H1 (cell line): ENCODE results near the gene LANCL1. TPM values are rescaled to one million over a fixed set of nuclear protein-coding genes. Genes with fewer than 3 reads are reported as not detected.

Experiments
- JUN ChIP-seq: IDR thresholded peaks from 2 replicates; pipeline ENCODE4 v1.6.1; 2011; ENCODE audit warnings: low read depth, mild to moderate bottlenecking, improper control_type of control experiment, low read length
- JUND ChIP-seq: IDR thresholded peaks from 2 replicates; pipeline ENCODE4 v1.6.1; 2011; ENCODE audit warnings: mild to moderate bottlenecking, improper control_type of control experiment, low read length
- KDM1A ChIP-seq: fragments of 200-600, 300-600 bp; sonication (generic); IDR thresholded peaks from 2 replicates; pipeline ENCODE4 v1.7.1; 2016; ENCODE audit warnings: mild to moderate bottlenecking, low read length, borderline replicate concordance
- RXRA ChIP-seq: IDR thresholded peaks from 2 replicates; pipeline ENCODE4 v1.6.1; 2011; ENCODE audit warnings: low read depth, mild to moderate bottlenecking, low read length, moderate library complexity; ENCODE audit not compliant: insufficient read depth
- polyA plus RNA-seq, 7 experiments: library from polyadenylated mRNA; depleted of rRNA in 3 of 7; stranded (reverse) in 5 of 7; unstranded in 2 of 7; fragments of >200 nt in 5 of 7; fragments of 200-250 nt in 2 of 7; gene quantifications; 1 replicate in 5 of 7; 2 replicates in 1 of 7; 4 replicates in 1 of 7; pipeline versions ENCODE4 v1.2.1 to v1.2.3, GENCODE V29; 2011 to 2013; ENCODE audit warnings: missing spikeins in 2 of 7, mixed read lengths in 2 of 7
- total RNA-seq: library from RNA; stranded (reverse); fragmentation: NEBNext Ultra II Directional; extraction: Animal tissue kit (Norgen Biotek cat#: 25700); gene quantifications from 2 replicates; pipeline ENCODE4 v1.2.1, GENCODE V29; 2021
- TF ChIP-seq, protein P1 (sequence below): IDR thresholded peaks from 2 replicates; pipeline ENCODE4 v1.6.1; 2011; ENCODE audit warnings: low read depth, mild to moderate bottlenecking, low read length; ENCODE audit not compliant: insufficient read depth

LANCL1 gene
- total and polyA plus RNA-seq, 2 of the 8 experiments (the other 6 are each of a cell fraction or from before 2014, with no cell fraction given): 26.2 to 48.7 TPM

- TF ChIP-seq KDM1A (no peak), JUND (no peak), JUN (no peak), RXRA (no peak)
- TF ChIP-seq, protein P1, sequence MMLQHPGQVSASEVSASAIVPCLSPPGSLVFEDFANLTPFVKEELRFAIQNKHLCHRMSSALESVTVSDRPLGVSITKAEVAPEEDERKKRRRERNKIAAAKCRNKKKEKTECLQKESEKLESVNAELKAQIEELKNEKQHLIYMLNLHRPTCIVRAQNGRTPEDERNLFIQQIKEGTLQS: no peak
Observed at GRCh38 chr2:210459880-210460279, 16.7 kb downstream of the LANCL1 start (continued).
